ENCODE data around the gene ERBB4. TPM values are rescaled to one million over a fixed set of nuclear protein-coding genes. Genes with fewer than 3 reads are reported as not detected.
"Not testable (repeated sequence)": the region's sequence is repeated elsewhere in the genome, so short reads cannot be mapped to it uniquely, and the experiment has no call there.

Gene ERBB4
- total and polyA plus RNA-seq, 9 donors = 5.0 to 12.7 (median 7.7) TPM

- Histone ChIP-seq H3K27me3 (ENCODE audit: control insufficient read depth, insufficient read depth, low read length) (no peaks in the 10 kb centered on the region), H3K36me3 (ENCODE audit: control insufficient read depth, insufficient read depth, low read length) (no peaks in the 10 kb centered on the region), H3K27ac (ENCODE audit: low read length) (no peak overlapping the region), H3K9me3 (replicated peaks; ENCODE audit: control insufficient read depth, low read depth, low read length) (peaks cover 3% of the 10 kb centered on the region), H3K4me3 (ENCODE audit: low read length) (no peak overlapping the region), H3K4me1 (ENCODE audit: control insufficient read depth, insufficient read depth, low read length) (no peaks in the 10 kb centered on the region)
- DNase-seq = no peak
- no CpG with 5 or more reads among the region's 2 CpGs for WGBS (ENCODE audit: insufficient coverage)
These were observed 430.6 kb downstream of the ERBB4 start for GRCh38 chr2:212107989-212108388.

- Histone ChIP-seq H3K9me3 (replicated peaks; ENCODE audit: control insufficient read depth, low read depth, low read length) (peaks cover 3% of the 10 kb centered on the region), H3K36me3 (ENCODE audit: control insufficient read depth, insufficient read depth, low read length) (no peaks in the 10 kb centered on the region), H3K27me3 (ENCODE audit: control insufficient read depth, insufficient read depth, low read length) (no peaks in the 10 kb centered on the region), H3K4me1 (ENCODE audit: control insufficient read depth, insufficient read depth, low read length) (no peaks in the 10 kb centered on the region), H3K27ac (ENCODE audit: low read length) (no peak overlapping the region), H3K4me3 (ENCODE audit: low read length) (no peak overlapping the region)
- WGBS (ENCODE audit: insufficient coverage) = 80% methylated on average over 2 of the region's 2 CpGs
- no peak for DNase-seq
These were observed 431.6 kb downstream of the ERBB4 start for GRCh38 chr2:212107014-212107413.

GRCh38 chr2:212106536-212106935 lies 432.1 kb downstream of the ERBB4 start:
- H3K27me3 ChIP-seq (ENCODE audit: control insufficient read depth, insufficient read depth, low read length); H3K4me3 ChIP-seq (ENCODE audit: low read length); H3K9me3 ChIP-seq (replicated peaks; ENCODE audit: control insufficient read depth, low read depth, low read length); DNase-seq; H3K36me3 ChIP-seq (ENCODE audit: control insufficient read depth, insufficient read depth, low read length); H3K4me1 ChIP-seq (ENCODE audit: control insufficient read depth, insufficient read depth, low read length); H3K27ac ChIP-seq (ENCODE audit: low read length): not testable (repeated sequence)

- no peak overlapping the region for H3K4me3 ChIP-seq (ENCODE audit: low read length)
- no peaks in the 10 kb centered on the region for H3K27me3 ChIP-seq (ENCODE audit: control insufficient read depth, insufficient read depth, low read length)
- no peaks in the 10 kb centered on the region for H3K36me3 ChIP-seq (ENCODE audit: control insufficient read depth, insufficient read depth, low read length)
- DNase-seq = no peak
- H3K4me1 ChIP-seq (ENCODE audit: control insufficient read depth, insufficient read depth, low read length) = no peaks in the 10 kb centered on the region
- H3K9me3 ChIP-seq (replicated peaks; ENCODE audit: control insufficient read depth, low read depth, low read length) = no peaks in the 10 kb centered on the region
- no peak overlapping the region for H3K27ac ChIP-seq (ENCODE audit: low read length)
These were observed 438.9 kb downstream of the ERBB4 start for GRCh38 chr2:212099658-212100057.

- Histone ChIP-seq H3K9me3 (replicated peaks; ENCODE audit: control insufficient read depth, low read depth, low read length) (no peaks in the 10 kb centered on the region), H3K36me3 (ENCODE audit: control insufficient read depth, insufficient read depth, low read length) (no peaks in the 10 kb centered on the region), H3K4me3 (ENCODE audit: low read length) (no peak overlapping the region)
These were observed 439.6 kb downstream of the ERBB4 start for GRCh38 chr2:212098966-212099365.

GRCh38 chr2:212097001-212097400 lies 441.6 kb downstream of the ERBB4 start:
- no peaks in the 10 kb centered on the region for H3K4me1 ChIP-seq (ENCODE audit: control insufficient read depth, insufficient read depth, low read length)
- H3K27ac ChIP-seq (ENCODE audit: low read length) = no peak overlapping the region
- H3K27me3 ChIP-seq (ENCODE audit: control insufficient read depth, insufficient read depth, low read length) = no peaks in the 10 kb centered on the region
- DNase-seq = no peak
- H3K4me3 ChIP-seq (ENCODE audit: low read length) = no peak overlapping the region
- WGBS (ENCODE audit: insufficient coverage) = no CpG with 5 or more reads among the region's 1 CpG
- no peaks in the 10 kb centered on the region for H3K9me3 ChIP-seq (replicated peaks; ENCODE audit: control insufficient read depth, low read depth, low read length)
- H3K36me3 ChIP-seq (ENCODE audit: control insufficient read depth, insufficient read depth, low read length) = no peaks in the 10 kb centered on the region

More at GRCh38 chr2:212098966-212099365, 439.6 kb downstream of the ERBB4 start:
- Histone ChIP-seq H3K4me1 (ENCODE audit: control insufficient read depth, insufficient read depth, low read length) (no peaks in the 10 kb centered on the region), H3K27me3 (ENCODE audit: control insufficient read depth, insufficient read depth, low read length) (no peaks in the 10 kb centered on the region), H3K27ac (ENCODE audit: low read length) (no peak overlapping the region)
- no peak for DNase-seq

- no peaks in the 10 kb centered on the region for H3K4me1 ChIP-seq (ENCODE audit: control insufficient read depth, insufficient read depth, low read length)
- WGBS (ENCODE audit: insufficient coverage) = no CpG with 5 or more reads among the region's 1 CpG
These were observed 448.7 kb downstream of the ERBB4 start for GRCh38 chr2:212089873-212090272.

GRCh38 chr2:212088353-212088752 lies 450.2 kb downstream of the ERBB4 start:
- H3K9me3 ChIP-seq (replicated peaks; ENCODE audit: control insufficient read depth, low read depth, low read length) = no peaks in the 10 kb centered on the region
- no peaks in the 10 kb centered on the region for H3K36me3 ChIP-seq (ENCODE audit: control insufficient read depth, insufficient read depth, low read length)
- H3K27ac ChIP-seq (ENCODE audit: low read length) = no peak overlapping the region
- H3K27me3 ChIP-seq (ENCODE audit: control insufficient read depth, insufficient read depth, low read length) = no peaks in the 10 kb centered on the region
- whole genome bisulfite sequencing (ENCODE audit: insufficient coverage) = 60% methylated on average over 1 of the region's 1 CpG
- no peak overlapping the region for H3K4me3 ChIP-seq (ENCODE audit: low read length)
- DNase-seq = no peak
- H3K4me1 ChIP-seq (ENCODE audit: control insufficient read depth, insufficient read depth, low read length) = no peaks in the 10 kb centered on the region

More at GRCh38 chr2:212089873-212090272, 448.7 kb downstream of the ERBB4 start:
- DNase-seq = no peak
- Histone ChIP-seq H3K27ac (ENCODE audit: low read length) (no peak overlapping the region), H3K4me3 (ENCODE audit: low read length) (no peak overlapping the region), H3K9me3 (replicated peaks; ENCODE audit: control insufficient read depth, low read depth, low read length) (no peaks in the 10 kb centered on the region), H3K27me3 (ENCODE audit: control insufficient read depth, insufficient read depth, low read length) (no peaks in the 10 kb centered on the region), H3K36me3 (ENCODE audit: control insufficient read depth, insufficient read depth, low read length) (no peaks in the 10 kb centered on the region)

- no peaks in the 10 kb centered on the region for H3K27me3 ChIP-seq (ENCODE audit: control insufficient read depth, insufficient read depth, low read length)
- H3K4me3 ChIP-seq (ENCODE audit: low read length) = no peak overlapping the region
- no peak for DNase-seq
- no peak overlapping the region for H3K27ac ChIP-seq (ENCODE audit: low read length)
- H3K36me3 ChIP-seq (ENCODE audit: control insufficient read depth, insufficient read depth, low read length) = no peaks in the 10 kb centered on the region
- H3K4me1 ChIP-seq (ENCODE audit: control insufficient read depth, insufficient read depth, low read length) = no peaks in the 10 kb centered on the region
- WGBS (ENCODE audit: insufficient coverage) = no CpG with 5 or more reads among the region's 4 CpGs
- no peaks in the 10 kb centered on the region for H3K9me3 ChIP-seq (replicated peaks; ENCODE audit: control insufficient read depth, low read depth, low read length)
These were observed 455.1 kb downstream of the ERBB4 start for GRCh38 chr2:212083492-212083891.

GRCh38 chr2:212078103-212078502 lies 460.5 kb downstream of the ERBB4 start:
- no peaks in the 10 kb centered on the region for H3K9me3 ChIP-seq (replicated peaks; ENCODE audit: control insufficient read depth, low read depth, low read length)
- H3K4me1 ChIP-seq (ENCODE audit: control insufficient read depth, insufficient read depth, low read length) = no peaks in the 10 kb centered on the region

GRCh38 chr2:212076456-212076855 lies 462.1 kb downstream of the ERBB4 start:
- no peak for DNase-seq
- Histone ChIP-seq H3K9me3 (replicated peaks; ENCODE audit: control insufficient read depth, low read depth, low read length) (no peaks in the 10 kb centered on the region), H3K36me3 (ENCODE audit: control insufficient read depth, insufficient read depth, low read length) (no peaks in the 10 kb centered on the region), H3K27ac (ENCODE audit: low read length) (no peak overlapping the region), H3K27me3 (ENCODE audit: control insufficient read depth, insufficient read depth, low read length) (no peaks in the 10 kb centered on the region), H3K4me3 (ENCODE audit: low read length) (no peak overlapping the region), H3K4me1 (ENCODE audit: control insufficient read depth, insufficient read depth, low read length) (no peaks in the 10 kb centered on the region)
- no CpG with 5 or more reads among the region's 4 CpGs for WGBS (ENCODE audit: insufficient coverage)

More at GRCh38 chr2:212078103-212078502, 460.5 kb downstream of the ERBB4 start:
- no peaks in the 10 kb centered on the region for H3K27me3 ChIP-seq (ENCODE audit: control insufficient read depth, insufficient read depth, low read length)
- no CpG with 5 or more reads among the region's 4 CpGs for WGBS (ENCODE audit: insufficient coverage)
- DNase-seq = no peak
- H3K27ac ChIP-seq (ENCODE audit: low read length) = no peak overlapping the region
- no peaks in the 10 kb centered on the region for H3K36me3 ChIP-seq (ENCODE audit: control insufficient read depth, insufficient read depth, low read length)
- H3K4me3 ChIP-seq (ENCODE audit: low read length) = no peak overlapping the region
